ENCODE data around the gene PTHLH. TPM values are rescaled to one million over a fixed set of nuclear protein-coding genes. Genes with fewer than 3 reads are reported as not detected.

The PTHLH gene
- total RNA-seq, 2 donors from 2014 or later: 0.58 TPM; not detected in 1

DNA sequence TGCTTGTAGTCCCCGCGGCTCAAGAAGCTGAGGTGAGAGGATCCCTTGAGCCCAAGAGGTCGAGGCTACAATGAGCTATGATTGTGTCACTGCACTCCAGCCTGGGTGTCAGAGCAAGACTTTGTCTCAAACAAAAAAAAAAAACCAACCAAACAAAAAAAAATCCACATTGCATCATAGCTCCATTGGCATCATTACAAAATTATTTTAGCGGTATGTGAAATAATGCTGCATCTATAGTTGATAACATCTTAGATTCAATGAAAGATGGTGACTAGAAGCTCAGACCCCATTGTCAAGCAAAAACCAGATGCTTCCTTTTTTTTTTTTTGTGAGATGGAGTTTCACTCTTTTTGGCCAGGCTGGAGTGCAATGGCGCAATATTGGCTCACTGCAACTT, 14.8 kb upstream of the PTHLH start:
- no peak overlapping the region for H3K9ac ChIP-seq (ENCODE audit: low read depth in 2 of 2, low read length in 2 of 2)
- TF ChIP-seq, protein P1, sequence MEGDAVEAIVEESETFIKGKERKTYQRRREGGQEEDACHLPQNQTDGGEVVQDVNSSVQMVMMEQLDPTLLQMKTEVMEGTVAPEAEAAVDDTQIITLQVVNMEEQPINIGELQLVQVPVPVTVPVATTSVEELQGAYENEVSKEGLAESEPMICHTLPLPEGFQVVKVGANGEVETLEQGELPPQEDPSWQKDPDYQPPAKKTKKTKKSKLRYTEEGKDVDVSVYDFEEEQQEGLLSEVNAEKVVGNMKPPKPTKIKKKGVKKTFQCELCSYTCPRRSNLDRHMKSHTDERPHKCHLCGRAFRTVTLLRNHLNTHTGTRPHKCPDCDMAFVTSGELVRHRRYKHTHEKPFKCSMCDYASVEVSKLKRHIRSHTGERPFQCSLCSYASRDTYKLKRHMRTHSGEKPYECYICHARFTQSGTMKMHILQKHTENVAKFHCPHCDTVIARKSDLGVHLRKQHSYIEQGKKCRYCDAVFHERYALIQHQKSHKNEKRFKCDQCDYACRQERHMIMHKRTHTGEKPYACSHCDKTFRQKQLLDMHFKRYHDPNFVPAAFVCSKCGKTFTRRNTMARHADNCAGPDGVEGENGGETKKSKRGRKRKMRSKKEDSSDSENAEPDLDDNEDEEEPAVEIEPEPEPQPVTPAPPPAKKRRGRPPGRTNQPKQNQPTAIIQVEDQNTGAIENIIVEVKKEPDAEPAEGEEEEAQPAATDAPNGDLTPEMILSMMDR (IDR thresholded peaks at IDR 0.05): no peak
- intact Hi-C loops (cut with DNase I): no loop called here

DNA sequence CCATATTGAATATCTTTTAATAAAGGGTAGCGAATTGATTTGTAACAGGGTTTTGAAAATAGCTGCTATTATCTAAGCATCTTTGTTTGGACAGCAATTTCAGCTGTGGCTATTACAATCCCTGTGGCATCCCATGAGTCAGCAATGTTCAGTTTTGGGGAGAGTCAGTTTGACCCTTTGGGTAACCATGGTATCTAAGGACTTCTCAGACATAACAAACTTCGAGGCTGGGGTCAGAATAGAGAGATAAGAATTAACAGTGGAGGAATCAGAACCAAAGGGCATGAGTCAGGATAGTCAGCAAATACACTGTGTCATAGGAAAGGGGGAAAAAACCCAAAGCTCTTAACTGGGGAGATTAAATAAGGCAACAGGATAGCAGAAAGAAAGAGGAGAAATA, 11.7 kb upstream of the PTHLH start:
- H3K4me3 ChIP-seq: no peak overlapping the region
- H3K9ac ChIP-seq (ENCODE audit: low read depth in 2 of 2, low read length in 2 of 2): no peak overlapping the region
- H3K36me3 ChIP-seq: no peaks in the 10 kb centered on the region
- no peaks in the 10 kb centered on the region for H3K4me1 ChIP-seq
- intact Hi-C loops (cut with DNase I): no loop called here
- TF ChIP-seq, protein P1 (IDR thresholded peaks at IDR 0.05): no peak
- no peaks in the 10 kb centered on the region for H3K9me3 ChIP-seq
- no peak for DNase-seq
- H3K27ac ChIP-seq: no peak overlapping the region
- no peaks in the 10 kb centered on the region for H3K27me3 ChIP-seq

More for the DNA sequence above, 14.8 kb upstream of the PTHLH start:
- Histone ChIP-seq H3K27ac (no peak overlapping the region), H3K4me1 (no peaks in the 10 kb centered on the region), H3K27me3 (no peaks in the 10 kb centered on the region), H3K9me3 (no peaks in the 10 kb centered on the region), H3K4me3 (no peak overlapping the region), H3K36me3 (no peaks in the 10 kb centered on the region)
- no peak for DNase-seq

DNA sequence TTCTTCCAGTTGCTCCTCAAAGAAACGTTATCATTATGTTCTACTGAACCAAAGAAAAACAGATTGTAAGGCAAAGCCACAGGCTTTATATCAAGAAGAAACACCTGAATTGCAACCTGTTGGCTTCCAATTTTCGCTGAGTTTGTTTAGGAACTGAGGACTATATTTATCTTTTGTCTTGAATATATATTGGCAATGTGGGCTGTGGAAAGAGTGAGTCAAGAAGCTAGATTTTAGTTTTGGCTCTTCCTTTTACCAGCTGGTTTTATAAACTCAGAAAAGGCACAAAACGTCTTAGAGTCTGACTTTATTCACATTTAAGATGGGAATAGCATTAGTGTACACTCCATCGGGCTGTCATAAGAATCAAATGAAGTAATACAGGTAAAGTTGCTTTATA, 10.4 kb upstream of the PTHLH start:
- Histone ChIP-seq H3K4me1 (no peaks in the 10 kb centered on the region), H3K4me3 (no peak overlapping the region), H3K27me3 (no peaks in the 10 kb centered on the region), H3K9me3 (no peaks in the 10 kb centered on the region), H3K36me3 (no peaks in the 10 kb centered on the region), H3K27ac (no peak overlapping the region), H3K9ac (ENCODE audit: low read depth in 2 of 2, low read length in 2 of 2) (no peak overlapping the region)
- no peak for DNase-seq
- TF ChIP-seq, protein P1 (IDR thresholded peaks at IDR 0.05): no peak
- intact Hi-C loops (cut with DNase I): no loop called here

DNA sequence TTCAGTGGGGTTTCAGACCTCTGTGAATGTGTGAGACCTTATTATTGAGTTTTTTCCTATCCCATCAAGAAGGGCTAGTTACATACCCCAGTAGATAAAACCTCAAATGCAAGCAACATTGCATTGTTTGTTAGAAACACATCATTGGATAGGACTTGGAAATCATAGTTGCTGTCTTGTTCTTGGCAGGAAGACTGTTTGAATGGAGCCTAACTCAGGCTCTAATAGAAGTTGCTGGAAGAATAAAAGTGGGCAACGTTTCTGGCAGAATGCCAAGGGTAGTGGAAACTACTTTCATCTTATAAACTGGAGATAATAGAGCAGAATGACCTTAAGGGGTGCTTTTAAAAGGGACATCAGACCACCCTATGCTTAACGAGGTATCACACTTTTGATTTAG, 9.9 kb upstream of the PTHLH start:
- no peaks in the 10 kb centered on the region for H3K36me3 ChIP-seq

DNA sequence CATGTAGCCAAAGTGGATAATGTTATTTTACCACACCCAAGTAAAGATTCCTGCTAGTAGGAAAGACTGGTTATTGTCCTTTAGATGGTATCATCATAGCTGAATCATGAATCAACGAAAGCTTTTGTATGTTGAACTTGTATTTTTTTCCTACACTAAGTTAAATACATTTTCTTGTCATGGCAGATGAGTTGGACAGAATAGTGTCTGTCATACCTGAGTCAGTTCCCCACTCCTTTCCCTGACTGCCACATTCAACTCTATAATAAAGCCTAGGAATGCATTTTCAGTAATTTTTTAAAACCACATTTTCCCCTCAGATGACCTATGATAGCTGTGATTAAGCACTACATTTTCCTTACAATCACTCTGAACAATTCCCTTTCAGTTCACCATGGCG, 9.3 kb upstream of the PTHLH start:
- no peak overlapping the region for H3K4me3 ChIP-seq
- intact Hi-C loops (cut with DNase I): no loop called here
- H3K9ac ChIP-seq (ENCODE audit: low read depth in 2 of 2, low read length in 2 of 2): no peak overlapping the region
- no peak for DNase-seq
- no peaks in the 10 kb centered on the region for H3K27me3 ChIP-seq
- TF ChIP-seq, protein P1 (IDR thresholded peaks at IDR 0.05): no peak
- H3K27ac ChIP-seq: no peak overlapping the region
- no peaks in the 10 kb centered on the region for H3K36me3 ChIP-seq
- H3K9me3 ChIP-seq: no peaks in the 10 kb centered on the region
- no peaks in the 10 kb centered on the region for H3K4me1 ChIP-seq

More for the DNA sequence above, 9.9 kb upstream of the PTHLH start:
- DNase-seq: no peak
- intact Hi-C loops (cut with DNase I): no loop called here
- TF ChIP-seq, protein P1 (IDR thresholded peaks at IDR 0.05): no peak
- H3K4me1 ChIP-seq: no peaks in the 10 kb centered on the region
- H3K9me3 ChIP-seq: no peaks in the 10 kb centered on the region
- H3K9ac ChIP-seq (ENCODE audit: low read depth in 2 of 2, low read length in 2 of 2): no peak overlapping the region
- H3K27me3 ChIP-seq: no peaks in the 10 kb centered on the region
- no peak overlapping the region for H3K4me3 ChIP-seq
- no peak overlapping the region for H3K27ac ChIP-seq

DNA sequence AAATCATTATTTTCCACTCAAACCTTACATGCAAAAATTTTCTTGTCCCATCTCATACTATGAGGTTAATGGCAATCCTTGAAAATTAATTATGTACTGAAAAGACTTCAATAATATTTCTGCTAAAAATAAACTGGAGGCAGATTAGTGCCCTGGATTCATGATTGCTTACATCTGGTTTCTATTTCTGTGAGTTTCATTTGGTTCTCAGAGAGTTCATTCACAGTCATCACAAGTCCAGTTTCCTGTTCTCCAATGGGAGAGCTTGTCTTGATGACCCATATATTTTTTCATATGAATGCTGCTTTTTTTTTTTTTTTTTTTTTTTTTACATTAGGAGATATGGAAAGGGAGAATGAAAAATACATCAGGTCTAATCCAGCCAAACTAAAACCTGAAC, 6.6 kb upstream of the PTHLH start:
- TF ChIP-seq, protein P1 (IDR thresholded peaks at IDR 0.05): no peak
- no peak for DNase-seq
- H3K9me3 ChIP-seq: no peaks in the 10 kb centered on the region
- H3K4me3 ChIP-seq: no peak overlapping the region
- H3K36me3 ChIP-seq: no peaks in the 10 kb centered on the region
- H3K27ac ChIP-seq: no peak overlapping the region
- no peak overlapping the region for H3K9ac ChIP-seq (ENCODE audit: low read depth in 2 of 2, low read length in 2 of 2)
- H3K27me3 ChIP-seq: peaks cover 27% of the 10 kb centered on the region
- intact Hi-C loops (cut with DNase I): no loop called here
- peaks cover 4% of the 10 kb centered on the region for H3K4me1 ChIP-seq

All from colonic mucosa (tissue), 4 donors.